ENCODE measurements around the gene CIITA. TPM values are rescaled to one million over a fixed set of nuclear protein-coding genes. Genes with fewer than 3 reads are reported as not detected.

Gene CIITA
- total RNA-seq, 1 experiment from 2014 or later = 0.26 TPM

DNA sequence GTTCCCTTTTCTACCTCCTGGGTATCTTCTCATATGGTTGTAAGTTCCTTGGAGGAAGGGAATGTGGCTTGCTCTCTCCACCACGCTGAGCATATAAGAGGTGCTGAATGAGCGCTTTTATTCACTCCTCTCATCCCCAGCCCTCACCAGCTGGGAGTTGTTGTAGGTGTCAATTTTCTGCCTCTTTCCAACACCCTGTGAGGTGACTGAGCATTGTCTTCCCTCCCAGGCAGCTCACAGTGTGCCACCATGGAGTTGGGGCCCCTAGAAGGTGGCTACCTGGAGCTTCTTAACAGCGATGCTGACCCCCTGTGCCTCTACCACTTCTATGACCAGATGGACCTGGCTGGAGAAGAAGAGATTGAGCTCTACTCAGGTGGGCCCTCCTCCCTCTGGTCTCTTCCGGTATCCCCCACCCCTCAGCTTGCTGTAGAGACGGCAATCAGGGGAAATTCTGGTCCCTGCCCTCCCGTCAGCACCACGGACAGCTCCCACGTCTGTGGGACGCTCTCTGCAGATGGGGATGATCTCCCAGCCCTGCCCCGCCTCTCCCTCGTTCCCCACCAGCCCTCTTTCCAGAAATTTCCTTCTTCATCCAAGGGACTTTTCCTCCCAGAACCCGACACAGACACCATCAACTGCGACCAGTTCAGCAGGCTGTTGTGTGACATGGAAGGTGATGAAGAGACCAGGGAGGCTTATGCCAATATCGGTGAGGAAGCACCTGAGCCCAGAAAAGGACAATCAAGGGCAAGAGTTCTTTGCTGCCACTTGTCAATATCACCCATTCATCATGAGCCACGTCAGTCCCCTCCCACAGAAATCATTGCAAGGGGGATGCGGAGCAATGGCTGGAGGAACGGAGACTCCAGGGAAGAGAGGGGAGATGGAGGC is 18.3 kb downstream of the CIITA start (continued):
- TF ChIP-seq, protein P1, sequence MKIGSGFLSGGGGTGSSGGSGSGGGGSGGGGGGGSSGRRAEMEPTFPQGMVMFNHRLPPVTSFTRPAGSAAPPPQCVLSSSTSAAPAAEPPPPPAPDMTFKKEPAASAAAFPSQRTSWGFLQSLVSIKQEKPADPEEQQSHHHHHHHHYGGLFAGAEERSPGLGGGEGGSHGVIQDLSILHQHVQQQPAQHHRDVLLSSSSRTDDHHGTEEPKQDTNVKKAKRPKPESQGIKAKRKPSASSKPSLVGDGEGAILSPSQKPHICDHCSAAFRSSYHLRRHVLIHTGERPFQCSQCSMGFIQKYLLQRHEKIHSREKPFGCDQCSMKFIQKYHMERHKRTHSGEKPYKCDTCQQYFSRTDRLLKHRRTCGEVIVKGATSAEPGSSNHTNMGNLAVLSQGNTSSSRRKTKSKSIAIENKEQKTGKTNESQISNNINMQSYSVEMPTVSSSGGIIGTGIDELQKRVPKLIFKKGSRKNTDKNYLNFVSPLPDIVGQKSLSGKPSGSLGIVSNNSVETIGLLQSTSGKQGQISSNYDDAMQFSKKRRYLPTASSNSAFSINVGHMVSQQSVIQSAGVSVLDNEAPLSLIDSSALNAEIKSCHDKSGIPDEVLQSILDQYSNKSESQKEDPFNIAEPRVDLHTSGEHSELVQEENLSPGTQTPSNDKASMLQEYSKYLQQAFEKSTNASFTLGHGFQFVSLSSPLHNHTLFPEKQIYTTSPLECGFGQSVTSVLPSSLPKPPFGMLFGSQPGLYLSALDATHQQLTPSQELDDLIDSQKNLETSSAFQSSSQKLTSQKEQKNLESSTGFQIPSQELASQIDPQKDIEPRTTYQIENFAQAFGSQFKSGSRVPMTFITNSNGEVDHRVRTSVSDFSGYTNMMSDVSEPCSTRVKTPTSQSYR (CRISPR knock-in tag; IDR thresholded peaks at IDR 0.05) = peak; percentile 67; the same call in 1 of the 2 replicates
- no peak for TF ChIP-seq CBFB (CRISPR knock-in tag; IDR thresholded peaks at IDR 0.05; ENCODE audit: low read depth)
- peak; percentile 64; the same call in 1 of the 2 replicates for TF ChIP-seq CREB1 (CRISPR knock-in tag; IDR thresholded peaks at IDR 0.05)
- peak; percentile 81 for TF ChIP-seq NFE2L1 (CRISPR knock-in tag; IDR thresholded peaks at IDR 0.05)
- TF ChIP-seq ZNF416 (CRISPR knock-in tag; IDR thresholded peaks at IDR 0.05) = no peak
- TF ChIP-seq, protein P2, sequence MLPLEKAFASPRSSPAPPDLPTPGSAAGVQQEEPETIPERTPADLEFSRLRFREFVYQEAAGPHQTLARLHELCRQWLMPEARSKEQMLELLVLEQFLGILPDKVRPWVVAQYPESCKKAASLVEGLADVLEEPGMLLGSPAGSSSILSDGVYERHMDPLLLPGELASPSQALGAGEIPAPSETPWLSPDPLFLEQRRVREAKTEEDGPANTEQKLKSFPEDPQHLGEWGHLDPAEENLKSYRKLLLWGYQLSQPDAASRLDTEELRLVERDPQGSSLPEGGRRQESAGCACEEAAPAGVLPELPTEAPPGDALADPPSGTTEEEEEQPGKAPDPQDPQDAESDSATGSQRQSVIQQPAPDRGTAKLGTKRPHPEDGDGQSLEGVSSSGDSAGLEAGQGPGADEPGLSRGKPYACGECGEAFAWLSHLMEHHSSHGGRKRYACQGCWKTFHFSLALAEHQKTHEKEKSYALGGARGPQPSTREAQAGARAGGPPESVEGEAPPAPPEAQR (CRISPR knock-in tag; IDR thresholded peaks at IDR 0.05) = no peak
- TF ChIP-seq, protein P3, sequence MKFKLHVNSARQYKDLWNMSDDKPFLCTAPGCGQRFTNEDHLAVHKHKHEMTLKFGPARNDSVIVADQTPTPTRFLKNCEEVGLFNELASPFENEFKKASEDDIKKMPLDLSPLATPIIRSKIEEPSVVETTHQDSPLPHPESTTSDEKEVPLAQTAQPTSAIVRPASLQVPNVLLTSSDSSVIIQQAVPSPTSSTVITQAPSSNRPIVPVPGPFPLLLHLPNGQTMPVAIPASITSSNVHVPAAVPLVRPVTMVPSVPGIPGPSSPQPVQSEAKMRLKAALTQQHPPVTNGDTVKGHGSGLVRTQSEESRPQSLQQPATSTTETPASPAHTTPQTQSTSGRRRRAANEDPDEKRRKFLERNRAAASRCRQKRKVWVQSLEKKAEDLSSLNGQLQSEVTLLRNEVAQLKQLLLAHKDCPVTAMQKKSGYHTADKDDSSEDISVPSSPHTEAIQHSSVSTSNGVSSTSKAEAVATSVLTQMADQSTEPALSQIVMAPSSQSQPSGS (CRISPR knock-in tag; IDR thresholded peaks at IDR 0.05; ENCODE audit: borderline replicate concordance, low read depth) = no peak
- no peak for TF ChIP-seq ZNF317 (CRISPR knock-in tag; IDR thresholded peaks at IDR 0.05; ENCODE audit: borderline replicate concordance, low read depth)
- TF ChIP-seq, protein P4, sequence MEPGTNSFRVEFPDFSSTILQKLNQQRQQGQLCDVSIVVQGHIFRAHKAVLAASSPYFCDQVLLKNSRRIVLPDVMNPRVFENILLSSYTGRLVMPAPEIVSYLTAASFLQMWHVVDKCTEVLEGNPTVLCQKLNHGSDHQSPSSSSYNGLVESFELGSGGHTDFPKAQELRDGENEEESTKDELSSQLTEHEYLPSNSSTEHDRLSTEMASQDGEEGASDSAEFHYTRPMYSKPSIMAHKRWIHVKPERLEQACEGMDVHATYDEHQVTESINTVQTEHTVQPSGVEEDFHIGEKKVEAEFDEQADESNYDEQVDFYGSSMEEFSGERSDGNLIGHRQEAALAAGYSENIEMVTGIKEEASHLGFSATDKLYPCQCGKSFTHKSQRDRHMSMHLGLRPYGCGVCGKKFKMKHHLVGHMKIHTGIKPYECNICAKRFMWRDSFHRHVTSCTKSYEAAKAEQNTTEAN (CRISPR knock-in tag; IDR thresholded peaks at IDR 0.05) = no peak
- TF ChIP-seq NFYB (CRISPR knock-in tag; conservative IDR thresholded peaks at IDR 0.05; ENCODE audit: low read depth) = no peak

DNA sequence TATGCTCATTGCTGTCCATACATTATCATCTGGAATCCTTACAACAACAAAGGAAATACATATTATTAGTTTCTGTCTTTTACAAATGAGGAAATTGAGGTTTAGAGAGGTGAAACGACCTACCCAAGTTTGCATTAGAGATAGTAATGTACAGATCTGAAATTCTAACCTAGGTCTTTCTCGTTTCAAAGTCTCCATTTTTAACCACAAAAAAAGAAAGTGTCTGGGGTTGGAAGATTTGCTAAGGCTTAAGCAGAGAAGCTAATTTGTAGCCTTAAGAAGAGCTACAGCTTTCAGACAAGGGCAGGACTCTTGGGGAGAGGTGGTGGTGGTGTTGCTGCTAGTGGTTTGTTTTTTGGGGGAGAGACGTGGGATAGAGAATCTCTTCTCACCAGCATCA is 19.2 kb downstream of the CIITA start:
- no peak for DNase-seq (ENCODE audit: low spot score)
- Mint-ChIP-seq H3K4me3 (no peak overlapping the region), H3K27me3 (ENCODE audit: low read depth) (peaks cover 4% of the 10 kb centered on the region; the same call in 1 of the 2 replicates), H3K27ac (no peak overlapping the region), H3K36me3 (no peaks in the 10 kb centered on the region), H3K9me3 (no peaks in the 10 kb centered on the region), H3K4me1 (peaks cover 8% of the 10 kb centered on the region)
- POLR2A ChIA-PET = no interaction called here
- CTCF ChIA-PET = interaction anchor here (1.7 kb wide), 2 partner anchors 12 to 22 kb away, joined by 6 to 21 read pairs; no protein-coding TSS in a partner anchor
- no peak for ATAC-seq
- TF ChIP-seq, protein P5, sequence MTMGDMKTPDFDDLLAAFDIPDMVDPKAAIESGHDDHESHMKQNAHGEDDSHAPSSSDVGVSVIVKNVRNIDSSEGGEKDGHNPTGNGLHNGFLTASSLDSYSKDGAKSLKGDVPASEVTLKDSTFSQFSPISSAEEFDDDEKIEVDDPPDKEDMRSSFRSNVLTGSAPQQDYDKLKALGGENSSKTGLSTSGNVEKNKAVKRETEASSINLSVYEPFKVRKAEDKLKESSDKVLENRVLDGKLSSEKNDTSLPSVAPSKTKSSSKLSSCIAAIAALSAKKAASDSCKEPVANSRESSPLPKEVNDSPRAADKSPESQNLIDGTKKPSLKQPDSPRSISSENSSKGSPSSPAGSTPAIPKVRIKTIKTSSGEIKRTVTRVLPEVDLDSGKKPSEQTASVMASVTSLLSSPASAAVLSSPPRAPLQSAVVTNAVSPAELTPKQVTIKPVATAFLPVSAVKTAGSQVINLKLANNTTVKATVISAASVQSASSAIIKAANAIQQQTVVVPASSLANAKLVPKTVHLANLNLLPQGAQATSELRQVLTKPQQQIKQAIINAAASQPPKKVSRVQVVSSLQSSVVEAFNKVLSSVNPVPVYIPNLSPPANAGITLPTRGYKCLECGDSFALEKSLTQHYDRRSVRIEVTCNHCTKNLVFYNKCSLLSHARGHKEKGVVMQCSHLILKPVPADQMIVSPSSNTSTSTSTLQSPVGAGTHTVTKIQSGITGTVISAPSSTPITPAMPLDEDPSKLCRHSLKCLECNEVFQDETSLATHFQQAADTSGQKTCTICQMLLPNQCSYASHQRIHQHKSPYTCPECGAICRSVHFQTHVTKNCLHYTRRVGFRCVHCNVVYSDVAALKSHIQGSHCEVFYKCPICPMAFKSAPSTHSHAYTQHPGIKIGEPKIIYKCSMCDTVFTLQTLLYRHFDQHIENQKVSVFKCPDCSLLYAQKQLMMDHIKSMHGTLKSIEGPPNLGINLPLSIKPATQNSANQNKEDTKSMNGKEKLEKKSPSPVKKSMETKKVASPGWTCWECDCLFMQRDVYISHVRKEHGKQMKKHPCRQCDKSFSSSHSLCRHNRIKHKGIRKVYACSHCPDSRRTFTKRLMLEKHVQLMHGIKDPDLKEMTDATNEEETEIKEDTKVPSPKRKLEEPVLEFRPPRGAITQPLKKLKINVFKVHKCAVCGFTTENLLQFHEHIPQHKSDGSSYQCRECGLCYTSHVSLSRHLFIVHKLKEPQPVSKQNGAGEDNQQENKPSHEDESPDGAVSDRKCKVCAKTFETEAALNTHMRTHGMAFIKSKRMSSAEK (CRISPR knock-in tag; IDR thresholded peaks at IDR 0.05; ENCODE audit: borderline replicate concordance) = no peak
- no peak for TF ChIP-seq HMGA2 (CRISPR knock-in tag; IDR thresholded peaks at IDR 0.05)
- TF ChIP-seq TCF7 (CRISPR knock-in tag; IDR thresholded peaks at IDR 0.05; ENCODE audit: low read depth) = no peak
- TF ChIP-seq, protein P6, sequence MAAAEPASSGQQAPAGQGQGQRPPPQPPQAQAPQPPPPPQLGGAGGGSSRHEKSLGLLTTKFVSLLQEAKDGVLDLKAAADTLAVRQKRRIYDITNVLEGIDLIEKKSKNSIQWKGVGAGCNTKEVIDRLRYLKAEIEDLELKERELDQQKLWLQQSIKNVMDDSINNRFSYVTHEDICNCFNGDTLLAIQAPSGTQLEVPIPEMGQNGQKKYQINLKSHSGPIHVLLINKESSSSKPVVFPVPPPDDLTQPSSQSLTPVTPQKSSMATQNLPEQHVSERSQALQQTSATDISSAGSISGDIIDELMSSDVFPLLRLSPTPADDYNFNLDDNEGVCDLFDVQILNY (CRISPR knock-in tag; IDR thresholded peaks at IDR 0.05) = no peak
- TF ChIP-seq, protein P7, sequence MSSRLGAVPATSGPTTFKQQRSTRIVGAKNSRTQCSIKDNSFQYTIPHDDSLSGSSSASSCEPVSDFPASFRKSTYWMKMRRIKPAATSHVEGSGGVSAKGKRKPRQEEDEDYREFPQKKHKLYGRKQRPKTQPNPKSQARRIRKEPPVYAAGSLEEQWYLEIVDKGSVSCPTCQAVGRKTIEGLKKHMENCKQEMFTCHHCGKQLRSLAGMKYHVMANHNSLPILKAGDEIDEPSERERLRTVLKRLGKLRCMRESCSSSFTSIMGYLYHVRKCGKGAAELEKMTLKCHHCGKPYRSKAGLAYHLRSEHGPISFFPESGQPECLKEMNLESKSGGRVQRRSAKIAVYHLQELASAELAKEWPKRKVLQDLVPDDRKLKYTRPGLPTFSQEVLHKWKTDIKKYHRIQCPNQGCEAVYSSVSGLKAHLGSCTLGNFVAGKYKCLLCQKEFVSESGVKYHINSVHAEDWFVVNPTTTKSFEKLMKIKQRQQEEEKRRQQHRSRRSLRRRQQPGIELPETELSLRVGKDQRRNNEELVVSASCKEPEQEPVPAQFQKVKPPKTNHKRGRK (CRISPR knock-in tag; IDR thresholded peaks at IDR 0.05; ENCODE audit: borderline replicate concordance) = no peak
- no peak for TF ChIP-seq NFYB (CRISPR knock-in tag; conservative IDR thresholded peaks at IDR 0.05; ENCODE audit: low read depth)
- TF ChIP-seq, protein P8, sequence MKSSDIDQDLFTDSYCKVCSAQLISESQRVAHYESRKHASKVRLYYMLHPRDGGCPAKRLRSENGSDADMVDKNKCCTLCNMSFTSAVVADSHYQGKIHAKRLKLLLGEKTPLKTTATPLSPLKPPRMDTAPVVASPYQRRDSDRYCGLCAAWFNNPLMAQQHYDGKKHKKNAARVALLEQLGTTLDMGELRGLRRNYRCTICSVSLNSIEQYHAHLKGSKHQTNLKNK (CRISPR knock-in tag; IDR thresholded peaks at IDR 0.05) = no peak
- TF ChIP-seq, protein P9, sequence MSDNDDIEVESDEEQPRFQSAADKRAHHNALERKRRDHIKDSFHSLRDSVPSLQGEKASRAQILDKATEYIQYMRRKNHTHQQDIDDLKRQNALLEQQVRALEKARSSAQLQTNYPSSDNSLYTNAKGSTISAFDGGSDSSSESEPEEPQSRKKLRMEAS (CRISPR knock-in tag; IDR thresholded peaks at IDR 0.05) = no peak
- TF ChIP-seq, protein P4 (CRISPR knock-in tag; IDR thresholded peaks at IDR 0.05) = no peak
